Kidney capillary endothelial cell (primary cell): ENCODE measurements around the gene STXBP6.
"Not testable (repeated sequence)": the region's sequence is repeated elsewhere in the genome, so short reads cannot be mapped to it uniquely, and the experiment has no call there.

ENCODE experiments used
- DNase-seq: peaks from one replicate; pipeline ENCODE4 v3.0.0-alpha.2; 2018; ENCODE audit warnings: low spot score

Gene STXBP6

GRCh38 chr14:24801024-24801423, 248.9 kb downstream of the STXBP6 start:
- no peak for DNase-seq

- DNase-seq: no peak
These were observed 251.0 kb downstream of the STXBP6 start for GRCh38 chr14:24798911-24799462.

- no peak for DNase-seq
These were observed 254.5 kb downstream of the STXBP6 start for GRCh38 chr14:24795406-24795805.

- DNase-seq: no peak
These were observed 255.2 kb downstream of the STXBP6 start for GRCh38 chr14:24794644-24795305.

- DNase-seq: no peak
These were observed 259.8 kb downstream of the STXBP6 start for GRCh38 chr14:24790196-24790595.

GRCh38 chr14:24789378-24789884, 260.5 kb downstream of the STXBP6 start:
- DNase-seq: no peak

- no peak for DNase-seq
These were observed 264.2 kb downstream of the STXBP6 start for GRCh38 chr14:24785698-24786097.

GRCh38 chr14:24784981-24785380, 265.0 kb downstream of the STXBP6 start:
- DNase-seq: no peak

- DNase-seq: no peak
These were observed 266.2 kb downstream of the STXBP6 start for GRCh38 chr14:24783791-24784190.

- no peak for DNase-seq
These were observed 269.7 kb downstream of the STXBP6 start for GRCh38 chr14:24780281-24780680.

GRCh38 chr14:24777678-24778077, 272.3 kb downstream of the STXBP6 start:
- DNase-seq: no peak

GRCh38 chr14:24775950-24776349, 274.0 kb downstream of the STXBP6 start:
- DNase-seq: no peak

GRCh38 chr14:24774187-24774915, 275.6 kb downstream of the STXBP6 start:
- DNase-seq: peak; percentile 84

- DNase-seq: not testable (repeated sequence)
These were observed 276.4 kb downstream of the STXBP6 start for GRCh38 chr14:24773564-24773963.

- DNase-seq: no peak
These were observed 283.5 kb downstream of the STXBP6 start for GRCh38 chr14:24766434-24766833.

GRCh38 chr14:24761141-24761540, 288.8 kb downstream of the STXBP6 start:
- no peak for DNase-seq
